H1 (cell line): ENCODE measurements around the gene CENPM. TPM values are rescaled to one million over a fixed set of nuclear protein-coding genes. Genes with fewer than 3 reads are reported as not detected.

Experiments
- CTCF ChIA-PET: fragments of 300-600 bp; sonication (Branson Sonifier 250); formaldehyde crosslinking; loops from one replicate; lab custom pipeline; 2021; ENCODE audit not compliant: partially characterized antibody; lab: Charles Lee
- POLR2A ChIA-PET: fragments of 300-600 bp; sonication (Branson Sonifier 250); formaldehyde crosslinking; loops from one replicate; lab custom pipeline; 2021; ENCODE audit warnings: inconsistent platforms; ENCODE audit not compliant: partially characterized antibody; lab: Charles Lee
- DNase-seq, 2 experiments: peaks; one replicate each; pipeline versions ENCODE4 v3.0.0 to v3.0.0-alpha.2; 2010 to 2022; ENCODE audit warnings: low spot score in 2 of 2, low read depth in 1 of 2, mixed read lengths in 1 of 2
- FAIRE-seq: peaks from 2 replicates; lab custom pipeline; 2011; peaks lifted over from hg19 to GRCh38; lab: Jason Lieb, UNC
- H2AFZ ChIP-seq: 2 replicates; pipeline ENCODE4 v1.8.1; 2012; ENCODE audit warnings: low read length, inconsistent platforms
- H2AK5ac ChIP-seq: 2 replicates; pipeline ENCODE4 v1.6.1; 2013; ENCODE audit warnings: low read depth, low read length
- H2BK120ac ChIP-seq: replicated peaks from 2 replicates; pipeline ENCODE3; 2013; ENCODE audit warnings: low read depth, low read length, inconsistent platforms
- H2BK12ac ChIP-seq: 2 replicates; pipeline ENCODE4 v1.6.1; 2013; ENCODE audit warnings: low read depth, low read length
- H2BK15ac ChIP-seq: 2 replicates; pipeline ENCODE4 v1.6.1; 2013; ENCODE audit warnings: low read length
- H2BK20ac ChIP-seq: 2 replicates; pipeline ENCODE4 v1.6.1; 2013; ENCODE audit warnings: low read length
- H2BK5ac ChIP-seq: 2 replicates; pipeline ENCODE4 v1.6.1; 2013; ENCODE audit warnings: low read depth, low read length
- H3K14ac ChIP-seq: 2 replicates; pipeline ENCODE4 v1.6.1; 2013; ENCODE audit warnings: inconsistent platforms; ENCODE audit not compliant: insufficient read length
- H3K18ac ChIP-seq: 2 replicates; pipeline ENCODE4 v1.6.1; 2013; ENCODE audit warnings: low read length; ENCODE audit errors: extremely low read depth
- H3K23ac ChIP-seq: 2 replicates; pipeline ENCODE4 v1.6.1; 2013; ENCODE audit warnings: inconsistent platforms; ENCODE audit not compliant: insufficient read length
- H3K23me2 ChIP-seq: 2 replicates; pipeline ENCODE4 v1.6.1; 2013; ENCODE audit warnings: low read depth, low read length
- H3K27ac ChIP-seq: 2 replicates; pipeline ENCODE4 v1.6.1; 2011; ENCODE audit warnings: low read depth, low read length, inconsistent platforms
- H3K27me3 ChIP-seq, 4 experiments: replicated peaks in 1 of 4; 1 replicate in 1 of 4; 2 replicates in 3 of 4; pipeline versions ENCODE4 v1.6.1 to v1.8.1; 2011 to 2013; ENCODE audit warnings: low read length in 3 of 4, mild to moderate bottlenecking in 3 of 4, inconsistent platforms in 2 of 4, mixed read lengths in 2 of 4, moderate library complexity in 1 of 4; ENCODE audit not compliant: control insufficient read depth in 3 of 4, insufficient read depth in 3 of 4; ENCODE audit errors: extremely low read depth in 1 of 4
- H3K36me3 ChIP-seq, 4 experiments: 2 replicates each; pipeline versions ENCODE4 v1.6.1 to v1.8.1; 2011 to 2013; ENCODE audit warnings: mild to moderate bottlenecking in 4 of 4, low read length in 3 of 4, moderate library complexity in 2 of 4, control low read depth in 1 of 4, inconsistent platforms in 1 of 4; ENCODE audit not compliant: insufficient read depth in 4 of 4, control insufficient read depth in 2 of 4
- H3K4ac ChIP-seq: replicated peaks from 2 replicates; pipeline ENCODE3; 2013; ENCODE audit warnings: low read length, low read depth, mixed read lengths, inconsistent platforms; ENCODE audit not compliant: insufficient read length
- H3K4me1 ChIP-seq, 4 experiments: replicated peaks in 1 of 4; 1 replicate in 1 of 4; 2 replicates in 3 of 4; pipeline versions ENCODE4 v1.6.1 to v1.8.1; 2011 to 2013; ENCODE audit warnings: low read length in 3 of 4, inconsistent platforms in 2 of 4, mixed read lengths in 1 of 4; ENCODE audit not compliant: insufficient read depth in 4 of 4, control insufficient read depth in 3 of 4
- H3K4me2 ChIP-seq, 2 experiments: 2 replicates each; pipeline versions ENCODE4 v1.6.1 to v1.8.1; 2011 to 2013; ENCODE audit warnings: low read depth in 2 of 2, low read length in 2 of 2, control low read depth in 1 of 2, inconsistent platforms in 1 of 2, mild to moderate bottlenecking in 1 of 2; ENCODE audit not compliant: insufficient read depth in 1 of 2
- H3K4me3 ChIP-seq, 4 experiments: fragments of 200-600, 300-600 bp in 1 of 4; sonication (generic), shearing (Covaris generic), sonication (Bioruptor Twin) in 1 of 4; 2 replicates each; pipeline versions ENCODE4 v1.5.1 to v1.8.1; 2011 to 2016; ENCODE audit warnings: low read length in 4 of 4, low read depth in 3 of 4, control low read depth in 2 of 4, inconsistent platforms in 2 of 4, mild to moderate bottlenecking in 2 of 4, mixed read lengths in 1 of 4, moderate library complexity in 1 of 4; ENCODE audit not compliant: insufficient read depth in 2 of 4; ENCODE audit errors: extremely low read depth in 1 of 4
- H3K56ac ChIP-seq: replicated peaks from 2 replicates; pipeline ENCODE3; 2013; ENCODE audit warnings: low read depth, mild to moderate bottlenecking, mixed read lengths, low read length, inconsistent platforms; ENCODE audit not compliant: insufficient read length
- H3K79me1 ChIP-seq: 2 replicates; pipeline ENCODE4 v1.6.1; 2013; ENCODE audit warnings: low read depth, low read length, control low read depth
- H3K79me2 ChIP-seq, 2 experiments: 2 replicates each; pipeline versions ENCODE4 v1.6.1 to v1.8.1; 2012 to 2013; ENCODE audit warnings: low read length in 2 of 2, mild to moderate bottlenecking in 2 of 2, inconsistent platforms in 1 of 2; ENCODE audit not compliant: insufficient read depth in 2 of 2, control insufficient read depth in 1 of 2
- H3K9ac ChIP-seq, 4 experiments: replicated peaks in 1 of 4; 1 replicate in 1 of 4; 2 replicates in 3 of 4; pipeline versions ENCODE4 v1.6.1 to v1.8.1; 2011 to 2013; ENCODE audit warnings: low read depth in 3 of 4, low read length in 3 of 4, control low read depth in 2 of 4, mild to moderate bottlenecking in 2 of 4, moderate library complexity in 2 of 4, inconsistent platforms in 1 of 4; ENCODE audit errors: extremely low read depth in 1 of 4
- H3K9me3 ChIP-seq, 2 experiments: 2 replicates each; pipeline versions ENCODE4 v1.6.1 to v1.8.1; 2012 to 2013; ENCODE audit warnings: mild to moderate bottlenecking in 2 of 2, moderate library complexity in 2 of 2, control low read depth in 1 of 2, inconsistent platforms in 1 of 2, low read depth in 1 of 2, low read length in 1 of 2, mixed read lengths in 1 of 2; ENCODE audit not compliant: insufficient read depth in 2 of 2
- H4K20me1 ChIP-seq, 2 experiments: replicated peaks in 1 of 2; 2 replicates each; pipeline versions ENCODE3 to v1.8.1; 2011 to 2013; ENCODE audit warnings: inconsistent platforms in 2 of 2, low read length in 2 of 2, mild to moderate bottlenecking in 1 of 2; ENCODE audit not compliant: insufficient read depth in 2 of 2, control insufficient read depth in 1 of 2
- H4K5ac ChIP-seq: 2 replicates; pipeline ENCODE4 v1.6.1; 2013; ENCODE audit warnings: low read length, low read depth, mixed read lengths, inconsistent platforms; ENCODE audit not compliant: insufficient read length
- H4K8ac ChIP-seq: 2 replicates; pipeline ENCODE4 v1.8.0; 2013; ENCODE audit warnings: mild to moderate bottlenecking, moderate library complexity, low read length, inconsistent platforms; ENCODE audit not compliant: insufficient read depth; ENCODE audit errors: extremely low read depth
- H4K91ac ChIP-seq: replicated peaks from 2 replicates; pipeline ENCODE3; 2013; ENCODE audit warnings: low read length, mixed read lengths, inconsistent platforms; ENCODE audit not compliant: insufficient read length
- SIX5 ChIP-seq: IDR thresholded peaks from 2 replicates; pipeline ENCODE4 v1.6.1; 2011; ENCODE audit warnings: mild to moderate bottlenecking, low read depth, low read length
- WGBS, 2 experiments: shearing (Covaris generic) in 1 of 2; methylation state at CpG; one replicate each; pipeline versions ENCODE4 v1.1.6 to v1.1.7; 2013 to 2015; ENCODE audit warnings: low lambda C conversion rate in 2 of 2, mixed read lengths in 2 of 2, inconsistent platforms in 1 of 2, low coverage in 1 of 2, missing lambda C conversion rate in 1 of 2; ENCODE audit not compliant: insufficient replicate concordance in 2 of 2, insufficient coverage in 1 of 2, insufficient read length in 1 of 2; ENCODE audit errors: extremely low coverage in 1 of 2, missing lambda C conversion rate in 1 of 2; 5-methylcytosine and 5-hydroxymethylcytosine counted together
- polyA plus RNA-seq, 7 experiments: library from polyadenylated mRNA; depleted of rRNA in 3 of 7; stranded (reverse) in 5 of 7; unstranded in 2 of 7; fragments of >200 nt in 5 of 7; fragments of 200-250 nt in 2 of 7; gene quantifications; 1 replicate in 5 of 7; 2 replicates in 1 of 7; 4 replicates in 1 of 7; pipeline versions ENCODE4 v1.2.1 to v1.2.3, GENCODE V29; 2011 to 2013; ENCODE audit warnings: missing spikeins in 2 of 7, mixed read lengths in 2 of 7
- total RNA-seq: library from RNA; stranded (reverse); fragmentation: NEBNext Ultra II Directional; extraction: Animal tissue kit (Norgen Biotek cat#: 25700); gene quantifications from 2 replicates; pipeline ENCODE4 v1.2.1, GENCODE V29; 2021

The CENPM gene
- total and polyA plus RNA-seq, 2 of the 8 experiments (the other 6 are each of a cell fraction or from before 2014, with no cell fraction given) = 32.0 to 80.4 TPM

GRCh38 chr22:41992496-41992895, 45.5 kb upstream of the CENPM start:
- Histone ChIP-seq H4K8ac (no peak overlapping the region), H4K91ac (no peak overlapping the region), H2AFZ (no peak overlapping the region), H2AK5ac (no peak overlapping the region), H3K27me3 (no peaks in the 10 kb centered on the region), H3K4ac (no peak overlapping the region), H2BK5ac (no peak overlapping the region), H4K20me1 (peaks cover 0 to 2% of the 10 kb centered on the region in 2 experiments), H3K23me2 (no peaks in the 10 kb centered on the region), H3K23ac (no peak overlapping the region), H3K9ac (no peak overlapping the region), H3K56ac (no peak overlapping the region), H3K4me2 (no peak overlapping the region), H2BK12ac (no peak overlapping the region), H2BK15ac (no peak overlapping the region), H3K27ac (no peak overlapping the region), H3K4me3 (no peak overlapping the region), H2BK120ac (no peak overlapping the region), H3K79me1 (no peaks in the 10 kb centered on the region), H3K9me3 (no peaks in the 10 kb centered on the region), H4K5ac (no peak overlapping the region), H3K36me3 (peaks cover 14 to 57% (median 36%) of the 10 kb centered on the region in 4 experiments; a peak in 7 of 8 replicates), H3K18ac (no peak overlapping the region), H3K79me2 (no peaks in the 10 kb centered on the region), H3K4me1 (no peaks in the 10 kb centered on the region), H3K14ac (no peak overlapping the region), H2BK20ac (no peak overlapping the region)
- TF ChIP-seq SIX5 = no peak
- WGBS, 2 experiments = 95% methylated on average over 5 of the region's 5 CpGs; no CpG with 5 or more reads in 1 of the 2 experiments
- no peak for DNase-seq
- no peak for FAIRE-seq
- CTCF ChIA-PET = interaction anchor here (0.6 to 1.9 kb wide), 3 partner anchors 9 to 1106 kb away, joined by 4 to 5 read pairs (median 5); no protein-coding TSS in a partner anchor
- POLR2A ChIA-PET = interaction anchor here (0.6 kb wide), 1 partner anchor 380 kb away, joined by 3 read pairs; no protein-coding TSS in a partner anchor
